ENCODE results near the gene ITPKB.

ITPKB gene

GRCh38 chr1:226685196-226685820 lies 53.8 kb downstream of the ITPKB start:
- no peak for DNase-seq (ENCODE audit: low read depth)

GRCh38 chr1:226684026-226684425 lies 55.1 kb downstream of the ITPKB start:
- DNase-seq (ENCODE audit: low read depth): no peak

GRCh38 chr1:226682871-226683814 lies 55.9 kb downstream of the ITPKB start:
- no peak for DNase-seq (ENCODE audit: low read depth)

- no peak for DNase-seq (ENCODE audit: low read depth)
Measured at GRCh38 chr1:226681652-226682493, 57.2 kb downstream of the ITPKB start.

GRCh38 chr1:226680653-226681052 lies 58.4 kb downstream of the ITPKB start:
- no peak for DNase-seq (ENCODE audit: low read depth)

- peak; percentile 68 for DNase-seq (ENCODE audit: low read depth)
Measured at GRCh38 chr1:226679853-226680516, 59.1 kb downstream of the ITPKB start.

GRCh38 chr1:226679262-226679661 lies 59.8 kb downstream of the ITPKB start:
- no peak for DNase-seq (ENCODE audit: low read depth)

GRCh38 chr1:226678701-226679100 lies 60.4 kb downstream of the ITPKB start:
- DNase-seq (ENCODE audit: low read depth): no peak

- no peak for DNase-seq (ENCODE audit: low read depth)
Measured at GRCh38 chr1:226678251-226678650, 60.8 kb downstream of the ITPKB start.

GRCh38 chr1:226677027-226678020 lies 61.8 kb downstream of the ITPKB start:
- peak; percentile 61 for DNase-seq (ENCODE audit: low read depth)

GRCh38 chr1:226676381-226676780 lies 62.7 kb downstream of the ITPKB start:
- no peak for DNase-seq (ENCODE audit: low read depth)

GRCh38 chr1:226675715-226676357 lies 63.2 kb downstream of the ITPKB start:
- no peak for DNase-seq (ENCODE audit: low read depth)

- DNase-seq (ENCODE audit: low read depth): peak; percentile 70
Measured at GRCh38 chr1:226674892-226675714, 64.0 kb downstream of the ITPKB start.

- DNase-seq (ENCODE audit: low read depth): no peak
Measured at GRCh38 chr1:226672339-226672762, 66.7 kb downstream of the ITPKB start.

- DNase-seq (ENCODE audit: low read depth): no peak
Measured at GRCh38 chr1:226671277-226671676, 67.8 kb downstream of the ITPKB start.

GRCh38 chr1:226670073-226670472 lies 69.0 kb downstream of the ITPKB start:
- no peak for DNase-seq (ENCODE audit: low read depth)

GRCh38 chr1:226668173-226668560 lies 70.9 kb downstream of the ITPKB start:
- no peak for DNase-seq (ENCODE audit: low read depth)

GRCh38 chr1:226666692-226667091 lies 72.4 kb downstream of the ITPKB start:
- DNase-seq (ENCODE audit: low read depth): no peak

- DNase-seq (ENCODE audit: low read depth): no peak
Measured at GRCh38 chr1:226666164-226666506, 72.9 kb downstream of the ITPKB start.
